A673 (cell line): ENCODE data around the gene ARHGAP4. TPM values are rescaled to one million over a fixed set of nuclear protein-coding genes. Genes with fewer than 3 reads are reported as not detected.

Experiments used
- BruUV-seq: library from RNA; stranded (reverse); fragments of 400-500 nt; replicated peaks from 2 replicates; lab custom pipeline; 2021; lab: Mats Ljungman, UMichigan
- CTCF ChIA-PET: fragments of 300-600 bp; sonication (Branson Sonifier 250); formaldehyde crosslinking; loops from one replicate; lab custom pipeline; 2022; ENCODE audit warnings: antibody characterized with exemption; lab: Charles Lee
- POLR2A ChIA-PET: fragments of 300-600 bp; sonication (Branson Sonifier 250); formaldehyde crosslinking; loops from one replicate; lab custom pipeline; 2022; ENCODE audit warnings: antibody characterized with exemption; ENCODE audit not compliant: low non-redundant PET; lab: Charles Lee
- DNase-seq: peaks from one replicate; pipeline ENCODE4 v3.0.0-alpha.2; 2015; ENCODE audit warnings: low spot score
- H3K27ac ChIP-seq: fragments of 200-600 bp; sonication (generic); 2 replicates; pipeline ENCODE4 v1.5.1; 2016; ENCODE audit warnings: mixed run types, low read depth, mild to moderate bottlenecking, mixed read lengths, antibody characterized with exemption, low read length; ENCODE audit not compliant: poor library complexity, severe bottlenecking
- H3K27me3 ChIP-seq: fragments of 200-600 bp; sonication (generic); replicated peaks from 2 replicates; pipeline ENCODE4 v1.6.1; 2017; ENCODE audit warnings: mixed run types, low read depth, mild to moderate bottlenecking, mixed read lengths, antibody characterized with exemption, low read length; ENCODE audit not compliant: insufficient read depth, poor library complexity
- H3K36me3 ChIP-seq: fragments of 200-600 bp; sonication (generic); 2 replicates; pipeline ENCODE4 v1.6.1; 2016; ENCODE audit warnings: mixed run types, mild to moderate bottlenecking, mixed read lengths, antibody characterized with exemption, low read length; ENCODE audit not compliant: insufficient read depth, poor library complexity, severe bottlenecking
- H3K4me1 ChIP-seq: fragments of 200-600 bp; sonication (generic); 2 replicates; pipeline ENCODE4 v1.6.1; 2017; ENCODE audit warnings: mixed run types, mild to moderate bottlenecking, mixed read lengths, antibody characterized with exemption, low read length; ENCODE audit not compliant: insufficient read depth, poor library complexity, severe bottlenecking
- H3K4me3 ChIP-seq: fragments of 200-600 bp; sonication (generic); 2 replicates; pipeline ENCODE4 v1.5.1; 2016; ENCODE audit warnings: low read depth, mixed run types, mild to moderate bottlenecking, mixed read lengths, low read length; ENCODE audit not compliant: poor library complexity, severe bottlenecking
- H3K9me3 ChIP-seq: fragments of 200-600 bp; sonication (generic); 2 replicates; pipeline ENCODE4 v1.6.1; 2016; ENCODE audit warnings: mixed run types, low read depth, mild to moderate bottlenecking, mixed read lengths, antibody characterized with exemption, low read length; ENCODE audit not compliant: poor library complexity, severe bottlenecking
- CTCF ChIP-seq: fragments of 300-800, 200-600 bp; sonication (generic); conservative IDR thresholded peaks from 2 replicates; pipeline ENCODE4 v1.5.1; 2017; ENCODE audit warnings: low read depth, mild to moderate bottlenecking, antibody characterized with exemption, low read length, moderate library complexity, mixed read lengths
- EZH2 ChIP-seq: fragments of 200-600 bp; sonication (generic); IDR thresholded peaks from 2 replicates; pipeline ENCODE4 v1.6.1; 2017; ENCODE audit warnings: borderline replicate concordance, low read depth, mild to moderate bottlenecking, mixed read lengths, antibody characterized with exemption, low read length; ENCODE audit not compliant: poor library complexity, severe bottlenecking
- intact Hi-C: fragments of 100-400 bp; cut with micrococcal nuclease; formaldehyde crosslinking; loops from one replicate; pipeline ENCODE4 v1.10.0; 2022; ENCODE audit not compliant: unreplicated experiment
- total RNA-seq: library from RNA; stranded (reverse); gene quantifications from 2 replicates; pipeline ENCODE4 v1.2.3, GENCODE V29; 2021

Gene ARHGAP4
- total RNA-seq, 1 experiment from 2014 or later: 43.0 TPM

- intact Hi-C loops: loop anchor here (10.0 kb wide), 1 partner anchor 400 kb away; no protein-coding TSS in a partner anchor
- CTCF ChIA-PET: no interaction called here
- Histone ChIP-seq H3K9me3 (no peaks in the 10 kb centered on the region), H3K27me3 (no peaks in the 10 kb centered on the region), H3K36me3 (peaks cover 99% of the 10 kb centered on the region), H3K4me1 (peaks cover 5% of the 10 kb centered on the region), H3K4me3 (no peak overlapping the region), H3K27ac (no peak overlapping the region)
- TF ChIP-seq EZH2 (no peak), CTCF (no peak)
- TSS peak; percentile 20 for BruUV-seq
- DNase-seq: no peak
- POLR2A ChIA-PET: no interaction called here
Measured at GRCh38 chrX:153954558-153955227, 28.6 kb upstream of the ARHGAP4 start.

GRCh38 chrX:153953892-153954557, 28.0 kb upstream of the ARHGAP4 start:
- BruUV-seq: no TSS peak
- Histone ChIP-seq H3K27me3 (no peaks in the 10 kb centered on the region), H3K36me3 (peaks cover 94% of the 10 kb centered on the region), H3K4me3 (no peak overlapping the region), H3K4me1 (peaks cover 5% of the 10 kb centered on the region), H3K9me3 (no peaks in the 10 kb centered on the region), H3K27ac (peak overlapping the region; percentile 10)
- ChIA-PET CTCF (no interaction called here), POLR2A (no interaction called here)
- TF ChIP-seq EZH2 (no peak), CTCF (0 out of 2 replicates have a peak, but pooled peaks have one; percentile 12)
- no peak for DNase-seq
- intact Hi-C loops: loop anchor here (10.0 kb wide), 1 partner anchor 399 kb away; no protein-coding TSS in a partner anchor

GRCh38 chrX:153953342-153953830, 27.3 kb upstream of the ARHGAP4 start:
- DNase-seq: peak; percentile 86
- H3K27me3 ChIP-seq: no peaks in the 10 kb centered on the region

More at GRCh38 chrX:153953342-153953830, 27.3 kb upstream of the ARHGAP4 start:
- Histone ChIP-seq H3K27ac (peak overlapping the region; percentile 72), H3K36me3 (peaks cover 91% of the 10 kb centered on the region), H3K4me3 (no peak overlapping the region), H3K4me1 (peaks cover 5% of the 10 kb centered on the region), H3K9me3 (no peaks in the 10 kb centered on the region)
- TF ChIP-seq EZH2 (no peak), CTCF (peak; percentile 97)
- no TSS peak for BruUV-seq
- ChIA-PET CTCF (no interaction called here), POLR2A (no interaction called here)
- intact Hi-C loops: loop anchor here (10.0 kb wide), 1 partner anchor 399 kb away; no protein-coding TSS in a partner anchor
